ENCODE measurements around the gene ACKR3.

The ACKR3 gene

GRCh38 chr2:236606023-236606422 is 36.4 kb downstream of the ACKR3 start:
- Histone ChIP-seq H3K4me1 (ENCODE audit: insufficient read depth, low read length) (no peaks in the 10 kb centered on the region), H3K9ac (ENCODE audit: low read length) (no peak overlapping the region), H3K36me3 (ENCODE audit: insufficient read depth, low read length) (no peaks in the 10 kb centered on the region), H3K27me3 (ENCODE audit: control insufficient read depth in 1 of 2, insufficient read depth in 2 of 2, low read length in 2 of 2) (no peaks in the 10 kb centered on the region), H3K27ac (ENCODE audit: low read depth, low read length) (no peak overlapping the region), H3K4me3 (ENCODE audit: low read depth in 1 of 2, low read length in 2 of 2) (no peak overlapping the region), H3K9me3 (ENCODE audit: low read length) (no peaks in the 10 kb centered on the region)

- Histone ChIP-seq H3K36me3 (ENCODE audit: insufficient read depth, low read length) (no peaks in the 10 kb centered on the region), H3K9me3 (ENCODE audit: low read length) (no peaks in the 10 kb centered on the region), H3K27me3 (ENCODE audit: control insufficient read depth in 1 of 2, insufficient read depth in 2 of 2, low read length in 2 of 2) (no peaks in the 10 kb centered on the region), H3K4me3 (ENCODE audit: low read depth in 1 of 2, low read length in 2 of 2) (no peak overlapping the region), H3K4me1 (ENCODE audit: insufficient read depth, low read length) (no peaks in the 10 kb centered on the region), H3K9ac (ENCODE audit: low read length) (no peak overlapping the region), H3K27ac (ENCODE audit: low read depth, low read length) (no peak overlapping the region)
Observed at GRCh38 chr2:236607471-236608187, 38.0 kb downstream of the ACKR3 start.

DNA sequence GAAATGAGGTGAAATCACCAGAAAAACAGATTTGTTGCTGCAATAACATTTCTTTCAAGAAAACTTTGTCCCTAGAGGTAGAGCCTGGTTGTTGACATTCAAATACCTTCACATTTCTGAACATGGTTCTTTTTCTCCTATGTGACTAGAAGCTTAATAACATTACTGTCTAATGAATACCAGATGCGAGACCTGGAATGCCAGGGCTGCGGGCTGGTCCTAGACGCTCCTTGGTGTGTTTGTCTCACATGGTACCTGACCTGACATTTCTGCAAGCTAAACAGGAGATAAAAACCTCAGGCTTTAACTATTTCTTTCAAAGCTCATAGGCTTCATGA is 38.5 kb downstream of the ACKR3 start:
- no peaks in the 10 kb centered on the region for H3K9me3 ChIP-seq (ENCODE audit: low read length)
- H3K4me3 ChIP-seq (ENCODE audit: low read depth in 1 of 2, low read length in 2 of 2), result no peak overlapping the region
- no peak overlapping the region for H3K9ac ChIP-seq (ENCODE audit: low read length)
- no peak overlapping the region for H3K27ac ChIP-seq (ENCODE audit: low read depth, low read length)
- H3K4me1 ChIP-seq (ENCODE audit: insufficient read depth, low read length), result no peaks in the 10 kb centered on the region
- H3K27me3 ChIP-seq (ENCODE audit: control insufficient read depth in 1 of 2, insufficient read depth in 2 of 2, low read length in 2 of 2), result no peaks in the 10 kb centered on the region
- no peaks in the 10 kb centered on the region for H3K36me3 ChIP-seq (ENCODE audit: insufficient read depth, low read length)

- Histone ChIP-seq H3K4me3 (ENCODE audit: low read depth in 1 of 2, low read length in 2 of 2) (no peak overlapping the region), H3K27ac (ENCODE audit: low read depth, low read length) (no peak overlapping the region), H3K27me3 (ENCODE audit: control insufficient read depth in 1 of 2, insufficient read depth in 2 of 2, low read length in 2 of 2) (no peaks in the 10 kb centered on the region), H3K9me3 (ENCODE audit: low read length) (no peaks in the 10 kb centered on the region), H3K36me3 (ENCODE audit: insufficient read depth, low read length) (no peaks in the 10 kb centered on the region), H3K9ac (ENCODE audit: low read length) (no peak overlapping the region), H3K4me1 (ENCODE audit: insufficient read depth, low read length) (no peaks in the 10 kb centered on the region)
Observed at GRCh38 chr2:236608710-236609109, 39.1 kb downstream of the ACKR3 start.

GRCh38 chr2:236610991-236611821 is 41.6 kb downstream of the ACKR3 start:
- H3K9me3 ChIP-seq (ENCODE audit: low read length), result no peaks in the 10 kb centered on the region
- H3K4me1 ChIP-seq (ENCODE audit: insufficient read depth, low read length), result no peaks in the 10 kb centered on the region
- H3K4me3 ChIP-seq (ENCODE audit: low read depth in 1 of 2, low read length in 2 of 2), result no peak overlapping the region

DNA sequence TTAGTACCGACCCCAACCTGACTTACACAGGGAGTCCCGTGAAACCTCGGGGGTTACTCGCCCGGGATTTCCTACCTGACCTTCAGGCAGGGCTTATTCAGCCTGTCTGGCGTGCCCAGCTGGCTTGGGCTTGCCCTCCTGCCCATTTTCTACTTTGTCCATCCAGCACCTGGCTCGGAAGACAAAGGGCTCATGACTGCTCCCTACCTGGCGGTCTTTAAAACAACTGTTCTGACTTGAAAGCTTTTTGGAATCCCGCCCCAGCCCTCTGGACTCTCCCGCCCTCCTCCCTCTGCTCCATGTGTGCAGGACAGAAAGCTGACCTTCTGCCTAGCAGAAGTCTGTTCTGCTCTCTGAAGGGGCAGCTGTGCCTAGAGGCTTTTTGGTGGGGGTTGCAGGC is 43.1 kb downstream of the ACKR3 start:
- Histone ChIP-seq H3K36me3 (ENCODE audit: insufficient read depth, low read length) (no peaks in the 10 kb centered on the region), H3K9ac (ENCODE audit: low read length) (no peak overlapping the region), H3K27ac (ENCODE audit: low read depth, low read length) (no peak overlapping the region), H3K4me3 (ENCODE audit: low read depth in 1 of 2, low read length in 2 of 2) (no peak overlapping the region), H3K4me1 (ENCODE audit: insufficient read depth, low read length) (no peaks in the 10 kb centered on the region), H3K27me3 (ENCODE audit: control insufficient read depth in 1 of 2, insufficient read depth in 2 of 2, low read length in 2 of 2) (no peaks in the 10 kb centered on the region), H3K9me3 (ENCODE audit: low read length) (no peaks in the 10 kb centered on the region)

More at GRCh38 chr2:236610991-236611821, 41.6 kb downstream of the ACKR3 start:
- H3K27ac ChIP-seq (ENCODE audit: low read depth, low read length), result no peak overlapping the region
- no peaks in the 10 kb centered on the region for H3K36me3 ChIP-seq (ENCODE audit: insufficient read depth, low read length)
- no peak overlapping the region for H3K9ac ChIP-seq (ENCODE audit: low read length)
- no peaks in the 10 kb centered on the region for H3K27me3 ChIP-seq (ENCODE audit: control insufficient read depth in 1 of 2, insufficient read depth in 2 of 2, low read length in 2 of 2)

DNA sequence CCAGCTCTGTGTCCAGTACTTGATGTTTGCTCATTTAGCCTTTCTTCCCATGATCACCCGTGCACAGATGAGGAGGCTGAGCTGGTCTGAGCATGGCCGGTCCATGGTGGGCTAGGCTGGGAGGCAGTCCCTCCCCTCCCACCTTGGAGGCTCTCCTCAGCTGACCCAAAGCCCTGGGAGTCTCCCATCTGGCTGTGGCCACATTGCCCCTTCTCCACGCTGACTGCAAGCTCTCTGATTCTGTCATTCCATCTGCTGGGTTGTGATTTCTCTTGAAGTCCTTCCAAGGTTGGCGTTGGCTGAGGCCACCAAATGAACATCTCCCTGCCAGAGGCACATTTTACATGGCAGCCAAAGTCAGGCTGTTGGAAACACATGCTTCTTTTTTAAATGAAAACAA is 44.0 kb downstream of the ACKR3 start:
- Histone ChIP-seq H3K36me3 (ENCODE audit: insufficient read depth, low read length) (no peaks in the 10 kb centered on the region), H3K4me3 (ENCODE audit: low read depth in 1 of 2, low read length in 2 of 2) (no peak overlapping the region), H3K27ac (ENCODE audit: low read depth, low read length) (no peak overlapping the region), H3K9me3 (ENCODE audit: low read length) (no peaks in the 10 kb centered on the region), H3K9ac (ENCODE audit: low read length) (no peak overlapping the region), H3K4me1 (ENCODE audit: insufficient read depth, low read length) (no peaks in the 10 kb centered on the region), H3K27me3 (ENCODE audit: control insufficient read depth in 1 of 2, insufficient read depth in 2 of 2, low read length in 2 of 2) (no peaks in the 10 kb centered on the region)

- H3K27ac ChIP-seq (ENCODE audit: low read depth, low read length), result no peak overlapping the region
- H3K4me3 ChIP-seq (ENCODE audit: low read depth in 1 of 2, low read length in 2 of 2), result no peak overlapping the region
- H3K4me1 ChIP-seq (ENCODE audit: insufficient read depth, low read length), result no peaks in the 10 kb centered on the region
- H3K9me3 ChIP-seq (ENCODE audit: low read length), result no peaks in the 10 kb centered on the region
- H3K27me3 ChIP-seq (ENCODE audit: control insufficient read depth in 1 of 2, insufficient read depth in 2 of 2, low read length in 2 of 2), result no peaks in the 10 kb centered on the region
- H3K36me3 ChIP-seq (ENCODE audit: insufficient read depth, low read length), result no peaks in the 10 kb centered on the region
- no peak overlapping the region for H3K9ac ChIP-seq (ENCODE audit: low read length)
Observed at GRCh38 chr2:236614551-236614950, 44.9 kb downstream of the ACKR3 start.

DNA sequence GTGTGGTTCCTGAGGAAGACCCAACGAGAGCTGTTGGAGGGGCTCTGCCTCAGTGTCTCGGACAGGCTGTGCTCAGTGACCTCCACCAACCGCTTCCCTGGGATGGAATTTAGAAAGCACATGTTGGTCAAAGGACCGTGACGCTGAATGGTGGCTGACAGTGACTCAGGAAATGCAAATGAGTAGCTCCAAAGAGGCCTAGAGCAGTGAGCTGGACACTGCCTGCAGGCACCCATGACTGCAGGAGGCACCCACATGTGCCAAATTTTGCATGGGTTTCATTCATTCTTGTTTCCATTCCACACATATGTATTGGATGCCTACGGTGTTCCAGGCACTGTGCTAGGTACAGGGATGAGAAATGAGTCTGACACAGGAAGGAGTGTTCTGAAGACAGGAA is 46.4 kb downstream of the ACKR3 start:
- Histone ChIP-seq H3K27me3 (ENCODE audit: control insufficient read depth in 1 of 2, insufficient read depth in 2 of 2, low read length in 2 of 2) (no peaks in the 10 kb centered on the region), H3K27ac (ENCODE audit: low read depth, low read length) (no peak overlapping the region), H3K36me3 (ENCODE audit: insufficient read depth, low read length) (no peaks in the 10 kb centered on the region), H3K9me3 (ENCODE audit: low read length) (no peaks in the 10 kb centered on the region), H3K9ac (ENCODE audit: low read length) (no peak overlapping the region), H3K4me3 (ENCODE audit: low read depth in 1 of 2, low read length in 2 of 2) (no peak overlapping the region), H3K4me1 (ENCODE audit: insufficient read depth, low read length) (no peaks in the 10 kb centered on the region)

- Histone ChIP-seq H3K36me3 (ENCODE audit: insufficient read depth, low read length) (no peaks in the 10 kb centered on the region), H3K27me3 (ENCODE audit: control insufficient read depth in 1 of 2, insufficient read depth in 2 of 2, low read length in 2 of 2) (no peaks in the 10 kb centered on the region), H3K9ac (ENCODE audit: low read length) (no peak overlapping the region), H3K4me3 (ENCODE audit: low read depth in 1 of 2, low read length in 2 of 2) (no peak overlapping the region), H3K27ac (ENCODE audit: low read depth, low read length) (no peak overlapping the region), H3K4me1 (ENCODE audit: insufficient read depth, low read length) (no peaks in the 10 kb centered on the region), H3K9me3 (ENCODE audit: low read length) (no peaks in the 10 kb centered on the region)
Observed at GRCh38 chr2:236616624-236617023, 47.0 kb downstream of the ACKR3 start.

- H3K27me3 ChIP-seq (ENCODE audit: control insufficient read depth in 1 of 2, insufficient read depth in 2 of 2, low read length in 2 of 2), result no peaks in the 10 kb centered on the region
Observed at GRCh38 chr2:236617221-236617737, 47.7 kb downstream of the ACKR3 start.

More at GRCh38 chr2:236617221-236617737, 47.7 kb downstream of the ACKR3 start:
- Histone ChIP-seq H3K9ac (ENCODE audit: low read length) (no peak overlapping the region), H3K4me1 (ENCODE audit: insufficient read depth, low read length) (no peaks in the 10 kb centered on the region), H3K9me3 (ENCODE audit: low read length) (no peaks in the 10 kb centered on the region), H3K27ac (ENCODE audit: low read depth, low read length) (no peak overlapping the region), H3K4me3 (ENCODE audit: low read depth in 1 of 2, low read length in 2 of 2) (no peak overlapping the region), H3K36me3 (ENCODE audit: insufficient read depth, low read length) (no peaks in the 10 kb centered on the region)

All from muscle layer of colon (tissue), 2 donors.